Measurements from ENCODE around the gene SAXO1. TPM values are rescaled to one million over a fixed set of nuclear protein-coding genes. Genes with fewer than 3 reads are reported as not detected.

SAXO1 gene
- total RNA-seq, 1 experiment from 2014 or later: not detected

DNA sequence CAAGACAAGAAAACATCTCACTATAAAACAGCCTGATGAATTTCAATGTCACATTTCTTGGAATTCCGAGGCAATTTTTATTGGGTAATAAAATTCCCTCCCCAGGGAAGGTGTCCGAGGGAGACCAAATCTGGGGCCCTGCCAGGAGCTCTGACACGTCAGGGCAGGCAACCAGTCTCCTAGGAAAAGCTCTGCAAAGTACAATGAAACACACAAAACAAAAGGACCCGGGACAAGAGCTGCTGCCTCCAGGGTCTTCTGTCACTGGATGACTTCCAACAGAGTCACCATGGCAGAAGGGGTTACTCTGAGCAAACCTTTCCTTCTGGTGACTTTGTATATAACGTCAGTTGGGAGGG lies 50.8 kb downstream of the SAXO1 start:
- intact Hi-C loops (cut with micrococcal nuclease; ENCODE audit: unreplicated experiment): no loop called here
- Histone ChIP-seq H3K4me3 (ENCODE audit: low read depth in 2 of 2, low read length in 2 of 2) (no peak overlapping the region), H3K9me3 (ENCODE audit: control insufficient read depth, insufficient read depth, low read depth, low read length) (no peaks in the 10 kb centered on the region), H3K27ac (ENCODE audit: low read length) (no peak overlapping the region), H3K4me1 (ENCODE audit: control insufficient read depth, insufficient read depth, low read length) (no peaks in the 10 kb centered on the region), H3K27me3 (ENCODE audit: control insufficient read depth, insufficient read depth, low read length) (no peaks in the 10 kb centered on the region), H3K36me3 (ENCODE audit: control insufficient read depth, insufficient read depth, low read length) (no peaks in the 10 kb centered on the region)
- ChIA-PET CTCF (no interaction called here), POLR2A (no interaction called here)
- TF ChIP-seq, protein P1, sequence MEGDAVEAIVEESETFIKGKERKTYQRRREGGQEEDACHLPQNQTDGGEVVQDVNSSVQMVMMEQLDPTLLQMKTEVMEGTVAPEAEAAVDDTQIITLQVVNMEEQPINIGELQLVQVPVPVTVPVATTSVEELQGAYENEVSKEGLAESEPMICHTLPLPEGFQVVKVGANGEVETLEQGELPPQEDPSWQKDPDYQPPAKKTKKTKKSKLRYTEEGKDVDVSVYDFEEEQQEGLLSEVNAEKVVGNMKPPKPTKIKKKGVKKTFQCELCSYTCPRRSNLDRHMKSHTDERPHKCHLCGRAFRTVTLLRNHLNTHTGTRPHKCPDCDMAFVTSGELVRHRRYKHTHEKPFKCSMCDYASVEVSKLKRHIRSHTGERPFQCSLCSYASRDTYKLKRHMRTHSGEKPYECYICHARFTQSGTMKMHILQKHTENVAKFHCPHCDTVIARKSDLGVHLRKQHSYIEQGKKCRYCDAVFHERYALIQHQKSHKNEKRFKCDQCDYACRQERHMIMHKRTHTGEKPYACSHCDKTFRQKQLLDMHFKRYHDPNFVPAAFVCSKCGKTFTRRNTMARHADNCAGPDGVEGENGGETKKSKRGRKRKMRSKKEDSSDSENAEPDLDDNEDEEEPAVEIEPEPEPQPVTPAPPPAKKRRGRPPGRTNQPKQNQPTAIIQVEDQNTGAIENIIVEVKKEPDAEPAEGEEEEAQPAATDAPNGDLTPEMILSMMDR (IDR thresholded peaks at IDR 0.05): no peak
- TF ChIP-seq TCF7L2 (IDR thresholded peaks at IDR 0.05; ENCODE audit: low read depth, low read length): no peak
- TF ChIP-seq SIN3A (IDR thresholded peaks at IDR 0.05; ENCODE audit: borderline replicate concordance, insufficient read depth, low read depth, low read length): no peak
- TF ChIP-seq, protein P2, sequence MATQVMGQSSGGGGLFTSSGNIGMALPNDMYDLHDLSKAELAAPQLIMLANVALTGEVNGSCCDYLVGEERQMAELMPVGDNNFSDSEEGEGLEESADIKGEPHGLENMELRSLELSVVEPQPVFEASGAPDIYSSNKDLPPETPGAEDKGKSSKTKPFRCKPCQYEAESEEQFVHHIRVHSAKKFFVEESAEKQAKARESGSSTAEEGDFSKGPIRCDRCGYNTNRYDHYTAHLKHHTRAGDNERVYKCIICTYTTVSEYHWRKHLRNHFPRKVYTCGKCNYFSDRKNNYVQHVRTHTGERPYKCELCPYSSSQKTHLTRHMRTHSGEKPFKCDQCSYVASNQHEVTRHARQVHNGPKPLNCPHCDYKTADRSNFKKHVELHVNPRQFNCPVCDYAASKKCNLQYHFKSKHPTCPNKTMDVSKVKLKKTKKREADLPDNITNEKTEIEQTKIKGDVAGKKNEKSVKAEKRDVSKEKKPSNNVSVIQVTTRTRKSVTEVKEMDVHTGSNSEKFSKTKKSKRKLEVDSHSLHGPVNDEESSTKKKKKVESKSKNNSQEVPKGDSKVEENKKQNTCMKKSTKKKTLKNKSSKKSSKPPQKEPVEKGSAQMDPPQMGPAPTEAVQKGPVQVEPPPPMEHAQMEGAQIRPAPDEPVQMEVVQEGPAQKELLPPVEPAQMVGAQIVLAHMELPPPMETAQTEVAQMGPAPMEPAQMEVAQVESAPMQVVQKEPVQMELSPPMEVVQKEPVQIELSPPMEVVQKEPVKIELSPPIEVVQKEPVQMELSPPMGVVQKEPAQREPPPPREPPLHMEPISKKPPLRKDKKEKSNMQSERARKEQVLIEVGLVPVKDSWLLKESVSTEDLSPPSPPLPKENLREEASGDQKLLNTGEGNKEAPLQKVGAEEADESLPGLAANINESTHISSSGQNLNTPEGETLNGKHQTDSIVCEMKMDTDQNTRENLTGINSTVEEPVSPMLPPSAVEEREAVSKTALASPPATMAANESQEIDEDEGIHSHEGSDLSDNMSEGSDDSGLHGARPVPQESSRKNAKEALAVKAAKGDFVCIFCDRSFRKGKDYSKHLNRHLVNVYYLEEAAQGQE (IDR thresholded peaks at IDR 0.05; ENCODE audit: insufficient read depth in 1 of 2, low read depth in 2 of 2, low read length in 1 of 2): no peak
- no peak for TF ChIP-seq POLR2AphosphoS5 (IDR thresholded peaks at IDR 0.05; ENCODE audit: low read depth, low read length)
- no TSS peak for BruUV-seq (replicated peaks)
- DNase-seq (ENCODE audit: low read depth, low spot score) (no peak), ATAC-seq (no peak)
- in situ Hi-C loops (cut with HindIII; ENCODE audit: low pct_unique_long_range_greater_than_20kb, low sequenced_read_pairs): no loop called here

DNA sequence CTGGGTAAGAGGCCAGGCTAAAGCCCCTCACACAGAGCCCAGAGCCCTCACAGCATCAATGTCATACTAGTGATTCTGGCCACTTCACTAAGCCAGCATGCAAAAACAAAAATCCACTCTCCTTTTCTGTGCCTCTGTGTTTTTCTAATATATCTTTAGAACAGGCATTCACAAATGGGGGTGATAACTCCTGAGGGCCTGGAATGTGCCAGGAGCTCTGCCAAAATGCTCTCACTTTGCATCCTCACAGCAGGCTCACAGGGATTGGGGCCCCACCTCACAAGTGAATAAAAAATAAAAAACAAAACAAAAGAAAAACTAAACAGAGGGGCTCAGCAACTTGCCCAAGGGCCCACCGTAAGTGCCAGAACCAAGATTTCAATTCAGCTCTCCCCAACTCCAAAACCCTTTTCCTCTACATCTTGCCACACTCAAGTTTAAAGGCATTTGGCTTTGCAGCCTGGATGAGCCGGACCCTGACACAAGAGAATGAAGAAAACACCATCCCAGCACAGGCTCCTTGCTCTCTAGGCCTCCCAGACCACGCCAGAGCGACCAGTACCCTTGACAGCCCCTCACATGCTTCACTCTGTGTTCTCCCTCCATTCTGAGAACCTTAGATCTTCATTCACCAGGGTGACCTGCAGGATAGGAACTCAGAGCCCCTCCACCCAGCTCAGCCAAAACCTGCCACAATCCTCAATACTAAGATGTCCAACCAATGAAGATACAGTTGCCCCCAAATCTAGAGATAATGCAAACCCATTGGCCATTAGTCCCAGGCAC lies 51.3 kb downstream of the SAXO1 start:
- ATAC-seq: no peak
- no peak overlapping the region for H3K27ac ChIP-seq (ENCODE audit: low read length)
- DNase-seq (ENCODE audit: low read depth, low spot score): no peak
- in situ Hi-C loops (cut with HindIII; ENCODE audit: low pct_unique_long_range_greater_than_20kb, low sequenced_read_pairs): no loop called here
- no peaks in the 10 kb centered on the region for H3K9me3 ChIP-seq (ENCODE audit: control insufficient read depth, insufficient read depth, low read depth, low read length)
- H3K36me3 ChIP-seq (ENCODE audit: control insufficient read depth, insufficient read depth, low read length): no peaks in the 10 kb centered on the region
- CTCF ChIA-PET: no interaction called here
- POLR2A ChIA-PET: no interaction called here
- TF ChIP-seq, protein P1 (IDR thresholded peaks at IDR 0.05): no peak
- TF ChIP-seq, protein P2 (IDR thresholded peaks at IDR 0.05; ENCODE audit: insufficient read depth in 1 of 2, low read depth in 2 of 2, low read length in 1 of 2): no peak
- TF ChIP-seq SIN3A (IDR thresholded peaks at IDR 0.05; ENCODE audit: borderline replicate concordance, insufficient read depth, low read depth, low read length) (no peak), POLR2AphosphoS5 (IDR thresholded peaks at IDR 0.05; ENCODE audit: low read depth, low read length) (no peak), TCF7L2 (IDR thresholded peaks at IDR 0.05; ENCODE audit: low read depth, low read length) (no peak)
- H3K4me3 ChIP-seq (ENCODE audit: low read depth in 2 of 2, low read length in 2 of 2): no peak overlapping the region
- BruUV-seq (replicated peaks): no TSS peak
- intact Hi-C loops (cut with micrococcal nuclease; ENCODE audit: unreplicated experiment): no loop called here
- no peaks in the 10 kb centered on the region for H3K27me3 ChIP-seq (ENCODE audit: control insufficient read depth, insufficient read depth, low read length)
- H3K4me1 ChIP-seq (ENCODE audit: control insufficient read depth, insufficient read depth, low read length): no peaks in the 10 kb centered on the region
